A549 (cell line): ENCODE measurements around the gene MND1. TPM values are rescaled to one million over a fixed set of nuclear protein-coding genes. Genes with fewer than 3 reads are reported as not detected.

Experiments
- ATAC-seq, 2 experiments: fragments of 200-7000 bp in 1 of 2; fragments of >200 bp in 1 of 2; cut with Nextera tagmentation in 1 of 2; cut with Tn5 transposase in 1 of 2; 3 replicates each; pipeline versions ENCODE4 v1.8.0 to v1.9.1; 2018 to 2020; ENCODE audit warnings: mild to moderate bottlenecking in 1 of 2, moderate library complexity in 1 of 2
- CTCF ChIA-PET: fragments of 300-600 bp; sonication (Branson Sonifier 250); formaldehyde crosslinking; extraction: SDS; loops from one replicate; lab custom pipeline; 2021; ENCODE audit warnings: antibody characterized with exemption, inconsistent platforms; lab: Yijun Ruan, JAX
- POLR2A ChIA-PET: fragments of 350-600 bp; formaldehyde crosslinking; extraction: SDS; loops from one replicate; lab custom pipeline; 2021; ENCODE audit warnings: antibody characterized with exemption, inconsistent platforms; lab: Yijun Ruan, JAX
- DNase-seq, 2 experiments: peaks; one replicate each; pipeline versions ENCODE4 v3.0.0 to v3.0.0-alpha.2; 2011 to 2016; ENCODE audit warnings: low read depth in 1 of 2, low spot score in 1 of 2
- FAIRE-seq: peaks from 2 replicates; lab custom pipeline; 2011; peaks lifted over from hg19 to GRCh38; lab: Jason Lieb, UNC
- H3K27ac ChIP-seq, 2 experiments: fragments of >200 bp; sonication (Bioruptor Twin); formaldehyde crosslinking; 3 replicates each; pipeline ENCODE4 v1.5.1; 2016 to 2017
- H3K4me1 ChIP-seq: fragments of >200 bp; sonication (Bioruptor Twin); formaldehyde crosslinking; 3 replicates; pipeline ENCODE4 v1.6.1; 2016
- H3K4me2 ChIP-seq: fragments of >200 bp; sonication (Bioruptor Twin); formaldehyde crosslinking; 3 replicates; pipeline ENCODE4 v1.6.1; 2016
- H3K4me3 ChIP-seq: fragments of >200 bp; sonication (Bioruptor Twin); formaldehyde crosslinking; 3 replicates; pipeline ENCODE4 v1.5.1; 2016
- H3K9me3 ChIP-seq: fragments of >200 bp; sonication (Bioruptor Twin); formaldehyde crosslinking; 3 replicates; pipeline ENCODE4 v1.6.1; 2016
- BHLHE40 ChIP-seq: IDR thresholded peaks from 2 replicates; pipeline ENCODE4 v1.6.1; 2012; ENCODE audit warnings: low read depth, low read length, inconsistent platforms
- CBX2 ChIP-seq: fragments of 200-600 bp; sonication (generic); IDR thresholded peaks from 2 replicates; pipeline ENCODE4 v1.6.1; 2016; ENCODE audit warnings: low read depth, mild to moderate bottlenecking, borderline replicate concordance
- CBX8 ChIP-seq: fragments of 200-600 bp; sonication (generic); IDR thresholded peaks from 2 replicates; pipeline ENCODE4 v1.6.1; 2016
- CHD4 ChIP-seq: fragments of 200-600 bp; sonication (generic); IDR thresholded peaks from 2 replicates; pipeline ENCODE4 v1.6.1; 2016; ENCODE audit warnings: antibody characterized with exemption, mild to moderate bottlenecking, borderline replicate concordance
- EHMT2 ChIP-seq: fragments of 200-600 bp; sonication (generic); IDR thresholded peaks from 2 replicates; pipeline ENCODE4 v1.6.1; 2016; ENCODE audit warnings: antibody characterized with exemption, low read depth, mild to moderate bottlenecking, moderate library complexity
- EP300 ChIP-seq, 2 experiments: fragments of >200 bp; sonication (Bioruptor Twin); formaldehyde crosslinking; IDR thresholded peaks; 2 replicates in 1 of 2; 3 replicates in 1 of 2; pipeline ENCODE4 v1.6.1; 2016 to 2017
- POLR2A ChIP-seq: IDR thresholded peaks from 2 replicates; pipeline ENCODE4 v1.6.1; 2012; ENCODE audit warnings: mild to moderate bottlenecking, low read length
- RARB ChIP-seq: fragments of 250-450 bp; sonication (Bioruptor Pico); IDR thresholded peaks from 2 replicates; pipeline ENCODE4 v1.8.0; 2021; ENCODE audit warnings: mild to moderate bottlenecking, moderate library complexity
- TP53 ChIP-seq: fragments of 250-450 bp; sonication (Bioruptor Pico); IDR thresholded peaks from 2 replicates; pipeline ENCODE4 v1.5.0; 2021; ENCODE audit warnings: mild to moderate bottlenecking, moderate library complexity
- WGBS: methylation state at CpG from one replicate; pipeline ENCODE4 v1.1.6; 2017; ENCODE audit errors: missing lambda C conversion rate; 5-methylcytosine and 5-hydroxymethylcytosine counted together
- polyA plus RNA-seq, 4 experiments: library from polyadenylated mRNA; depleted of rRNA in 3 of 4; stranded (reverse); fragments of >200 nt; fragmentation: RNase III in 1 of 4; extraction: RNeasy Plus Mini Kit Qiagen cat#74134 plus additional on column Dnase treatment in 1 of 4; gene quantifications; 2 replicates in 3 of 4; 3 replicates in 1 of 4; pipeline ENCODE4 v1.2.3, GENCODE V29; 2011 to 2017
- TF ChIP-seq, protein P1 (sequence below): fragments of 150-350 bp; IDR thresholded peaks from 2 replicates; pipeline ENCODE4 v1.6.1; 2014; ENCODE audit warnings: low read depth, mild to moderate bottlenecking, low read length
- TF ChIP-seq, protein P2 (sequence below): fragments of 200-600 bp; sonication (generic); IDR thresholded peaks from 2 replicates; pipeline ENCODE4 v1.6.1; 2016; ENCODE audit warnings: antibody characterized with exemption, mild to moderate bottlenecking, moderate library complexity
- TF ChIP-seq, protein P3 (sequence below): fragments of >200 bp; sonication (Bioruptor Twin); formaldehyde crosslinking; IDR thresholded peaks from 3 replicates; pipeline ENCODE4 v1.5.1; 2016
- TF ChIP-seq, protein P4 (sequence below): IDR thresholded peaks from 2 replicates; pipeline ENCODE4 v1.6.1; 2012

The MND1 gene
- polyA plus RNA-seq, 2 of the 4 experiments (the other 2 are of a cell fraction): 16.3 to 16.6 TPM

DNA sequence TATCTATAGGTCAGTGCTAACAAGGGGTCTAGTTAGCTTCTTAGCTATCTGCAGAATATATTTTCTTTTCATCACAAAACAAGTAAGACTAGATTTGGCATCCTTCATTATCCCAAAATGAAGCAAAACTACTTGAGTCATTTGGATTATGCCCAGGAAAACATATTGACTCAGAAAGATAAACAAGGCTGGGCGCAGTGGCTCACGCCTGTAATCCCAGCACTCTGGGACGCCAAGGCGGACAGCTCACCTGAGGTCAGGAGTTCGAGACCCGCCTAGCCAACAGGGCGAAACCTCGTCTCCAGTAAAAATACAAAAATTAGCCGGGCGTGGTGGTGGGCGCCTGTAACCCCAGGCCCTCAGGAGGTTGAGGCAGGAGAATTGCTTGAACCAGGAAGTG lies 18.0 kb upstream of the MND1 start (continued):
- TF ChIP-seq, protein P1, sequence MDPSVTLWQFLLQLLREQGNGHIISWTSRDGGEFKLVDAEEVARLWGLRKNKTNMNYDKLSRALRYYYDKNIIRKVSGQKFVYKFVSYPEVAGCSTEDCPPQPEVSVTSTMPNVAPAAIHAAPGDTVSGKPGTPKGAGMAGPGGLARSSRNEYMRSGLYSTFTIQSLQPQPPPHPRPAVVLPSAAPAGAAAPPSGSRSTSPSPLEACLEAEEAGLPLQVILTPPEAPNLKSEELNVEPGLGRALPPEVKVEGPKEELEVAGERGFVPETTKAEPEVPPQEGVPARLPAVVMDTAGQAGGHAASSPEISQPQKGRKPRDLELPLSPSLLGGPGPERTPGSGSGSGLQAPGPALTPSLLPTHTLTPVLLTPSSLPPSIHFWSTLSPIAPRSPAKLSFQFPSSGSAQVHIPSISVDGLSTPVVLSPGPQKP: no peak
- TF ChIP-seq CBX8 (no peak), EHMT2 (no peak), RARB (no peak), POLR2A (no peak), EP300 (IDR thresholded peaks at IDR 0.05) (no peak)
- TF ChIP-seq, protein P2, sequence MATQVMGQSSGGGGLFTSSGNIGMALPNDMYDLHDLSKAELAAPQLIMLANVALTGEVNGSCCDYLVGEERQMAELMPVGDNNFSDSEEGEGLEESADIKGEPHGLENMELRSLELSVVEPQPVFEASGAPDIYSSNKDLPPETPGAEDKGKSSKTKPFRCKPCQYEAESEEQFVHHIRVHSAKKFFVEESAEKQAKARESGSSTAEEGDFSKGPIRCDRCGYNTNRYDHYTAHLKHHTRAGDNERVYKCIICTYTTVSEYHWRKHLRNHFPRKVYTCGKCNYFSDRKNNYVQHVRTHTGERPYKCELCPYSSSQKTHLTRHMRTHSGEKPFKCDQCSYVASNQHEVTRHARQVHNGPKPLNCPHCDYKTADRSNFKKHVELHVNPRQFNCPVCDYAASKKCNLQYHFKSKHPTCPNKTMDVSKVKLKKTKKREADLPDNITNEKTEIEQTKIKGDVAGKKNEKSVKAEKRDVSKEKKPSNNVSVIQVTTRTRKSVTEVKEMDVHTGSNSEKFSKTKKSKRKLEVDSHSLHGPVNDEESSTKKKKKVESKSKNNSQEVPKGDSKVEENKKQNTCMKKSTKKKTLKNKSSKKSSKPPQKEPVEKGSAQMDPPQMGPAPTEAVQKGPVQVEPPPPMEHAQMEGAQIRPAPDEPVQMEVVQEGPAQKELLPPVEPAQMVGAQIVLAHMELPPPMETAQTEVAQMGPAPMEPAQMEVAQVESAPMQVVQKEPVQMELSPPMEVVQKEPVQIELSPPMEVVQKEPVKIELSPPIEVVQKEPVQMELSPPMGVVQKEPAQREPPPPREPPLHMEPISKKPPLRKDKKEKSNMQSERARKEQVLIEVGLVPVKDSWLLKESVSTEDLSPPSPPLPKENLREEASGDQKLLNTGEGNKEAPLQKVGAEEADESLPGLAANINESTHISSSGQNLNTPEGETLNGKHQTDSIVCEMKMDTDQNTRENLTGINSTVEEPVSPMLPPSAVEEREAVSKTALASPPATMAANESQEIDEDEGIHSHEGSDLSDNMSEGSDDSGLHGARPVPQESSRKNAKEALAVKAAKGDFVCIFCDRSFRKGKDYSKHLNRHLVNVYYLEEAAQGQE: no peak
- TF ChIP-seq, protein P3, sequence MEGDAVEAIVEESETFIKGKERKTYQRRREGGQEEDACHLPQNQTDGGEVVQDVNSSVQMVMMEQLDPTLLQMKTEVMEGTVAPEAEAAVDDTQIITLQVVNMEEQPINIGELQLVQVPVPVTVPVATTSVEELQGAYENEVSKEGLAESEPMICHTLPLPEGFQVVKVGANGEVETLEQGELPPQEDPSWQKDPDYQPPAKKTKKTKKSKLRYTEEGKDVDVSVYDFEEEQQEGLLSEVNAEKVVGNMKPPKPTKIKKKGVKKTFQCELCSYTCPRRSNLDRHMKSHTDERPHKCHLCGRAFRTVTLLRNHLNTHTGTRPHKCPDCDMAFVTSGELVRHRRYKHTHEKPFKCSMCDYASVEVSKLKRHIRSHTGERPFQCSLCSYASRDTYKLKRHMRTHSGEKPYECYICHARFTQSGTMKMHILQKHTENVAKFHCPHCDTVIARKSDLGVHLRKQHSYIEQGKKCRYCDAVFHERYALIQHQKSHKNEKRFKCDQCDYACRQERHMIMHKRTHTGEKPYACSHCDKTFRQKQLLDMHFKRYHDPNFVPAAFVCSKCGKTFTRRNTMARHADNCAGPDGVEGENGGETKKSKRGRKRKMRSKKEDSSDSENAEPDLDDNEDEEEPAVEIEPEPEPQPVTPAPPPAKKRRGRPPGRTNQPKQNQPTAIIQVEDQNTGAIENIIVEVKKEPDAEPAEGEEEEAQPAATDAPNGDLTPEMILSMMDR: no peak

DNA sequence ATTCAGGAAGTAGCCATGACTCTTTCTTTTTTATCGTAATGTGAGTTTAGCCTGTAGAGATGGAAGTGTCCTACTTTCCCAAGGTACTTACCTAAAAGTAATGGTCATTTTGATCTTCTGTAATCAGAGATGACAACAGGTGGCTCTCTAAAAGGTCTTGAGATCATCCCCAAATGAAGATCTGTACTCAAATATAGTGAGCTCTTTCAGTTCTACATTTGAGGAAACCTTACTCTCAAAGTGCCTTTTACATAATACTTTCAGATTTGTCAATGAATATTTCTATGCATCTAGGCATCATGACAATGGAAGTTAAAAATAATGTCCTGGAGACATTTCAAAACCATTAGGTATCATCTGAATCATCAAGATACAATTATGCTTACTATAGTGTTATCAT lies 17.2 kb upstream of the MND1 start:
- no peak overlapping the region for H3K4me2 ChIP-seq
- ATAC-seq (no peak), DNase-seq (no peak), FAIRE-seq (no peak)
- CTCF ChIA-PET: no interaction called here
- no peak overlapping the region for H3K4me3 ChIP-seq
- peaks cover 5% of the 10 kb centered on the region; the same call in 2 of the 3 replicates for H3K4me1 ChIP-seq
- H3K9me3 ChIP-seq: no peaks in the 10 kb centered on the region
- POLR2A ChIA-PET: no interaction called here
- no peak for TF ChIP-seq CBX2
- no peak for TF ChIP-seq TP53 (CRISPR knock-in tag)
- no peak for TF ChIP-seq EP300 (IDR thresholded peaks at IDR 0.05)
- TF ChIP-seq, protein P1: no peak
- no peak overlapping the region for H3K27ac ChIP-seq
- WGBS: 100% methylated on average over 1 of the region's 1 CpG

DNA sequence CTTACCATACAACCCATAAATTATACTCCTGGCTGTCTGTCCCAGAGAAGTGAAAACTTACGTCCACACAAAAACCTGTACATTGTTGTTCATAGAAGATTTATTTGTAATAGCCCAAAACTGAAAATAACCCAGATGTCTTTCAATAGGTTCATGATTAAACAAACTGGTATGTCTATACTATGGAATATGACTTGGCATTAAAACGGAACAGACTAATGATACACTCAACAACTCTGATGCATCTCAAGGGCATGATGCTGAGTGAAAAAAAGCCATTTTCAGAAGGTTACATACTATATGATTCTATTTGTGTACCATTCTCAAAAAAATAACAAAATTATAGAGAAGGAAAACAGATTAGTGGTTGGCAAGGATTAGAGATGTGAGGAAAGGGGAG lies 11.6 kb upstream of the MND1 start:
- CTCF ChIA-PET: no interaction called here
- POLR2A ChIA-PET: no interaction called here
- Histone ChIP-seq H3K4me1 (no peaks in the 10 kb centered on the region), H3K4me2 (no peak overlapping the region), H3K4me3 (no peak overlapping the region), H3K9me3 (no peaks in the 10 kb centered on the region), H3K27ac (no peak overlapping the region)
- FAIRE-seq (no peak), DNase-seq (no peak)
- 74% methylated on average over 2 of the region's 2 CpGs for WGBS
- TF ChIP-seq, protein P4, sequence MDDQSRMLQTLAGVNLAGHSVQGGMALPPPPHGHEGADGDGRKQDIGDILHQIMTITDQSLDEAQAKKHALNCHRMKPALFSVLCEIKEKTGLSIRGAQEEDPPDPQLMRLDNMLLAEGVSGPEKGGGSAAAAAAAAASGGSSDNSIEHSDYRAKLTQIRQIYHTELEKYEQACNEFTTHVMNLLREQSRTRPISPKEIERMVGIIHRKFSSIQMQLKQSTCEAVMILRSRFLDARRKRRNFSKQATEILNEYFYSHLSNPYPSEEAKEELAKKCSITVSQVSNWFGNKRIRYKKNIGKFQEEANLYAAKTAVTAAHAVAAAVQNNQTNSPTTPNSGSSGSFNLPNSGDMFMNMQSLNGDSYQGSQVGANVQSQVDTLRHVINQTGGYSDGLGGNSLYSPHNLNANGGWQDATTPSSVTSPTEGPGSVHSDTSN: no peak
- TF ChIP-seq BHLHE40 (no peak), CHD4 (no peak)
- TF ChIP-seq, all 56 proteins: peak for 0
- no peak for ATAC-seq
